Fibroblast of villous mesenchyme (primary cell): Measurements from ENCODE around the gene SLC50A1. TPM values are rescaled to one million over a fixed set of nuclear protein-coding genes. Genes with fewer than 3 reads are reported as not detected.

ENCODE experiments used
- DNase-seq: peaks from one replicate; pipeline ENCODE4 v3.0.0-alpha.2; 2010; ENCODE audit warnings: low read depth
- H3K4me3 ChIP-seq: 2 replicates; pipeline ENCODE4 v1.5.1; 2011; ENCODE audit warnings: low read depth, mild to moderate bottlenecking, low read length
- CTCF ChIP-seq: IDR thresholded peaks from 2 replicates; pipeline ENCODE4 v1.5.1; 2012; ENCODE audit warnings: low read depth, mild to moderate bottlenecking, low read length; ENCODE audit not compliant: insufficient read depth
- small RNA-seq: library from RNA; depleted of rRNA; stranded (forward); fragments of <200 nt; gene quantifications from one replicate; pipeline ENCODE3, GENCODE V24; 2012
- total RNA-seq: library from RNA; depleted of rRNA; stranded (reverse); fragments of >200 nt; gene quantifications from 2 replicates; pipeline ENCODE4 v1.2.3, GENCODE V29; 2012

The SLC50A1 gene
- total RNA-seq, 1 donor: 58.7 TPM

DNA sequence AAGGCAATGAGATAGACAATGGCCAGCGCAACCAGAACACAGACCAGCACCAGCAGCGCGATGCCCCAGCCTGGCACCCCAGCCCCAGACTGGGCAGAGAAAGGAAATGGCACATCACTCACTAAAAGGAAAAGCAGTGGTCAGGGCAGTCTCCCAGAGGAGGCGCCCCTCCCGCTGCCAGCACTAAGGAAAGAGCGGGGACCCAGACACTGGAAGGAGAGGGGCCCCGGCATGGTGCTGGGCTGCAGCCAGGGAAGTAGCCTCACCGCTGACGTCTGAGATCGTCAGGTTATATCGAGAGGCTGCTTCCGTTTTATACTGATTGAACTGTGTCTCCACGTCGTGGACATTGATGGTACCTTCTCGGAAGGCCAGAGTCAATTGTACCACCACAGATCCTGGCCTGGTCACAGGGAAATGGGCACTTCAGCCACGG is 51.8 kb downstream of the SLC50A1 start:
- no peak for DNase-seq
- H3K4me3 ChIP-seq: no peak overlapping the region
- TF ChIP-seq CTCF: no peak

DNA sequence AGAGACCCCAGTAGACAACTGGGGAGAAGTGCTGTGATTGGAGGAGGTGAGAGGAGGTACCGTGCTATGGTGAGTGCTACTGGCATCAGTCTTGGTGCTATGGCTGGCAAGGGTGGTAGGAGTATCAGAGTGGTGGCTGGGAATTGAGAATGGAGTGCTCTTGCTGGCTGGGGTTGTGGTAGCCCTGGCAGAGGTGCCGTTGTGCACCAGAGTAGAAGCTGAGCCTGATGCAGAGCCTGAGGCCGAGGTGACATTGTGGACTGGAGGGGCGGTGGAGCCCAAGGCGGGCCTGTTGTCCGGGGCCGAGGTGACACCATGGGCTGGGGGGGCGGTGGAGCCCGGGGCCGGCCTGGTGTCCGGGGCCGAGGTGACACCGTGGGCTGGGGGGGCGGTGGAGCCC is 52.6 kb downstream of the SLC50A1 start:
- DNase-seq: no peak
- no peak for TF ChIP-seq CTCF

More for the DNA sequence above, 52.6 kb downstream of the SLC50A1 start:
- H3K4me3 ChIP-seq: no peak overlapping the region

Small RNA genes within 50 kb of the gene (small RNA-seq; reads per million reads assigned to genes)
- not detected for gene HMGN2P18
- gene RF00019: not detected

Other genes with a start within 250 kb of the SLC50A1 start
- 6.4 and 8.2 TPM in 2 replicates for gene PMVK, start 199.1 kb upstream of the SLC50A1 start, total RNA-seq
- gene PBXIP1, start 179.8 kb upstream of the SLC50A1 start, total RNA-seq: 52.2 and 54.1 TPM in 2 replicates
- 26.7 and 28.9 TPM in 2 replicates for gene PYGO2, start 174.1 kb upstream of the SLC50A1 start, total RNA-seq
- 255 and 330 TPM in 2 replicates for gene SHC1, start 165.1 kb upstream of the SLC50A1 start, total RNA-seq
- 57.7 and 68.2 TPM in 2 replicates for gene CKS1B, start 161.2 kb upstream of the SLC50A1 start, total RNA-seq
- gene FLAD1, start 152.5 kb upstream of the SLC50A1 start, total RNA-seq: 22.9 and 24.2 TPM in 2 replicates
- 0.32 and 0.43 TPM in 2 replicates for gene LENEP, start 142.3 kb upstream of the SLC50A1 start, total RNA-seq
- gene ZBTB7B, start 133.1 kb upstream of the SLC50A1 start, total RNA-seq: 15.5 and 15.8 TPM in 2 replicates
- not detected in 2 replicates for gene DCST2, start 102.1 kb upstream of the SLC50A1 start, total RNA-seq
- gene DCST1, start 102.0 kb upstream of the SLC50A1 start, total RNA-seq: not detected in 2 replicates
- 41.2 and 49.2 TPM in 2 replicates for gene ADAM15, start 84.5 kb upstream of the SLC50A1 start, total RNA-seq
- gene EFNA4, start 72.1 kb upstream of the SLC50A1 start, total RNA-seq: 2.6 and 3.9 TPM in 2 replicates
- 0.32 and 0.43 TPM in 2 replicates for gene EFNA3, start 57.0 kb upstream of the SLC50A1 start, total RNA-seq
- gene EFNA1, start 8.0 kb upstream of the SLC50A1 start, total RNA-seq: not detected in 2 replicates
- 23.7 and 47.0 TPM in 2 replicates for gene DPM3, start 4.7 kb downstream of the SLC50A1 start, total RNA-seq
- gene KRTCAP2, start 37.5 kb downstream of the SLC50A1 start, total RNA-seq: 65.6 and 95.3 TPM in 2 replicates
- 6.5 and 7.7 TPM in 2 replicates for gene TRIM46, start 38.0 kb downstream of the SLC50A1 start, total RNA-seq
- 32.8 and 35.8 TPM in 2 replicates for gene THBS3, start 72.0 kb downstream of the SLC50A1 start, total RNA-seq
- gene MTX1, start 72.8 kb downstream of the SLC50A1 start, total RNA-seq: 38.0 and 45.1 TPM in 2 replicates
- 7.7 and 7.8 TPM in 2 replicates for gene ENTREP3, start 119.6 kb downstream of the SLC50A1 start, total RNA-seq
- gene SCAMP3, start 126.5 kb downstream of the SLC50A1 start, total RNA-seq: 33.7 and 35.8 TPM in 2 replicates
- gene CLK2, start 137.7 kb downstream of the SLC50A1 start, total RNA-seq: 19.3 and 21.6 TPM in 2 replicates
- 0.86 and 1.6 TPM in 2 replicates for gene HCN3, start 141.6 kb downstream of the SLC50A1 start, total RNA-seq
- not detected in 2 replicates for gene PKLR, start 165.6 kb downstream of the SLC50A1 start, total RNA-seq
- 427 and 428 TPM in 2 replicates for gene FDPS, start 173.0 kb downstream of the SLC50A1 start, total RNA-seq
- 18.4 and 22.9 TPM in 2 replicates for gene RUSC1, start 185.0 kb downstream of the SLC50A1 start, total RNA-seq